ENCODE data around the gene TRIM29.

TRIM29 gene

DNA sequence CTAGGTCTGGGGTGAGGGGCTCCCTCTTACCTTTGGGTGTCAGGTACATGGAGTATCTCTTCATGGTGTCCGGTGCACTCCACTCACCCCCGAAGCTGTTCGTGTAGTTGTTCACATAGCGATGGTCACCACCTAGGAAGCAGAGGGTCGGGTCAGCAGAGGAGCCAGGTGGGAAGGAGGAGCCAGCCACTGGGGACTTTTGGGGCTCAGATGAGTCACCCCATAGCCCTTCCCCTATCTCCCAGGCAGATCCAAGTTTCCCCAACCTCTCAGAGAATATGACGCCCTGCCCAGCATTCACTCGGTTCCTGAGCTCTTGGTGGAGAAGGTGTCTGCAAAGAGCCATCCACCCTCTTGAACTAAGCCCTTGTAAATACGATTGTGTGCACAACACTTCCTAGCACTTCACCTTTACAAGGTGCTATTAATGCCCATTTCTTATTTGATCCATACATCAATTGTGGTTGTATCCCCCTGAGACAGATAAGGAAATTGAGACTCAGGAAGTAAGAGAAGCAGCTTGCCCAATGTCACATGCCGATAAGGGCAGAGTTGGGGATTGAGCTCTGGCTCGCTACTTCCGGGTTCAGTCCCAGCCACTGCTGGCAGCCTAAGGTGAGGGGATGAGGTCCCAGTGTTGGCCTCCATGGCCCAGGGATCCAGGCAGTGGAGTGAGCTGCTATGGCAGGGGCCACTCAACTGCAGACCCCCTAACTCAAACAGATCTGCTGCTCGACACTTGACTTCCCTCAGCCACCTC is 14.8 kb downstream of the TRIM29 start:
- DNase-seq: no peak

GRCh38 chr11:120121914-120122473 is 15.9 kb downstream of the TRIM29 start:
- DNase-seq: peak; percentile 87

DNA sequence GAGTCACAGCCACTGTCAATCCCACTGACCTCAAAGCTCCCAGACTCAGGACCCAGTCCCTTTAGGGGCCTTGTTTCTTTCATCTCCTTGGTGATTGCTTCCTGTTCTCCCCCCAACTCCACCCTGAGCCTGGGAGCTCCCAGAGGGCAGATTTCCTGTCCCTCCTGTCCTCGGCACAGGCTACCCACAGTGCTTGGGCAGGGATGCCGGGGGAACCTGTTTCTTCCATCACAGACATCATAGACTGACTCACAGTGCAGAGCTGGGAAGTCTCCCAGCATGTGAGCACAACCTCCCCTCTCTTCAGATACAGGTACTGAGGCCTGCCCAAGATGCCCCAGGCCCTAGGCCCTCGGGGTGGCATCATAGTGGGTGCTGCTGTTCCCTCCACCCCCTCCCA is 16.6 kb downstream of the TRIM29 start:
- peak; percentile 51 for DNase-seq

GRCh38 chr11:120120805-120121335 is 17.0 kb downstream of the TRIM29 start:
- no peak for DNase-seq

DNA sequence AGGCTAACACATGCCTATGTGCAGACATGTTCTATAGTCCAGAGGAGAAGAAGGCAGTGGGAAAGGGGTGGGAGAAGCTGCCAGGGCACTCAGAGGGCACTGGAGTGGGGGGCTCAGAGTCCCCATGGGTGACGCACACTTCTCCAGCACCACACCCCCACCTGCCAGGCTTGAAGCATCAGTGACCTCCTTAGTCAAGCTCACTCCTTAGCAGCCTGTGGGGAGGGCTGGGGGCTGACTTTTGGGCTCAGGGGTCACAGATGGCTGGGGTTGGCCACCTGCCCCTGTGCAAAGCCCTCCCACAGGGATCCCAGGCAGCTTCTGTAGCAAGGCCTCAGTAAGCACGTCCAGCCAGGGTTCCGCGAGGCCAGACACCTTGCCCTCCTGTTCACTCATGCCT is 18.8 kb downstream of the TRIM29 start:
- DNase-seq: no peak

DNA sequence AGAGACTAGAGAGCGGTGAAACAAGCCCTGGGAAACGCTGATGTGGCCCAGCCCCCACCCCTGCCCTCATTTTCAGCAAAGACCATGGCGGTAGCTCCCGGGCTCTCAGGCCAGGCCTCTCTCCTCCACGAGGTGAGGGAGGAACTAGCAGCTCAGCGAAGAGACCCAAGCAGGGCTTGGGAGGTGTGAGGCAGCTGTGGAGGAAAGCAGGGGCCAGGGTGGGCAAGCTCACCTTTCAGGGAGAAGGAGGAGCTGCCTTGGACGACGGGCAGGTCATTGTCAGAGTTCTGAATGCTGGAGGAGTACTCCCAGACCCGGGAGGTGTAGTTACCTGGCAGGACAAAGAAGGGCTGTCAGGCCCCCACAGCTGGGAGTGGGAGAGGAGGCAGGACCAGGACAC is 19.9 kb downstream of the TRIM29 start:
- no peak for DNase-seq

GRCh38 chr11:120116966-120117365 is 20.9 kb downstream of the TRIM29 start:
- DNase-seq: no peak

- no peak for DNase-seq
These were observed 22.5 kb downstream of the TRIM29 start for GRCh38 chr11:120115272-120116000.

- DNase-seq: no peak
These were observed 25.6 kb downstream of the TRIM29 start for GRCh38 chr11:120112174-120112796.

- no peak for DNase-seq
These were observed 28.4 kb downstream of the TRIM29 start for GRCh38 chr11:120109531-120109930.

DNA sequence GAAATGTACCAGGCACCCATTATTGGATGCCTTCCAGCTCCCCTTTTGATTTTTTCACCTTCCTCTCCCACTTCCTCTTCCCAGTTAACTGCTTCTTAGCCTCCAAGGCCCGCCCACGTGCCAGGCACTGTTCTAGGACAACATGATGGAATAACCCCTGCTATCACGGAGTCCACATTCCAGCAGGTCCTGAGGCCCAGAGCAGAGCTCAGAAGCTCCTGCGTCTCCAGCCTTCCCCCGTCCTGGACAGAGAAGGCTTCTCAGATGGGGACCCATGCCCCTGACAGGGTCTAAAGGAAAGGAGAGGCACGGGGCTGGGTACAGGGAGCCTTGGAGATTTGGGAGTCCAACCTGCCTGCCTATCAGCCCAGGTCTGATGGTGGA is 29.1 kb downstream of the TRIM29 start:
- DNase-seq: peak; percentile 34

DNA sequence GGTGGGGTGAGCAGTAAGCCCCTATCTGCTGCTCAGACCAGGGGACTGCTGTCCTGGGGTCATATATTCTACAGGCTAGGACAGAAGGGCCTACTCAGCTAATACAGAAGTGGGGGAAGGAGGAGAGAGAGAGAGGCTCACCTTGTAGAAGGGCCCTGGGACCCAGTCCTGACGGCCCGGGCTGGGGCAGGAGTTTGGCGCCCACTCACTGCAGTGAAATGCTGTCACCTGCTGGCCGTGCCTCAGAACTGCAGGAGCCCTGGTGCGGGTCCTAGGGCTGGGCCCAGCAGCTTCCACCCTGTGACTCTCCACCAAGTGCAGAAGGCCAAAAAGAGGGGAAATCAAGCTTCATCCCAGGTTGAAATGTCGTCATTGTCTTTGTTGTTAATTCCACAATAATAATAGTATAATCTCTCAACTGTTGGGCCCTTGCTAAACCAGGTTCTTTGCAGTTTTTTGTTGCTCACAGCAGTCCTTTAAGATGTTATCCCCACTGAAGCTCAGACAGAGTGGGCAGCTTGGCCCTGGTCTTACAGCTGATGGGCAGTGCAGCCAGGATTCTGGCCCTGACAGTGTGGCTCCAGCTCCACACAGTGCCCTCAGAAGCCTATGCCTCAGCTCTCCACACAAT is 29.6 kb downstream of the TRIM29 start:
- peak; percentile 33 for DNase-seq

- no peak for DNase-seq
These were observed 30.2 kb downstream of the TRIM29 start for GRCh38 chr11:120107692-120108091.

- DNase-seq: no peak
These were observed 31.4 kb downstream of the TRIM29 start for GRCh38 chr11:120106354-120107150.

- DNase-seq: no peak
These were observed 32.3 kb downstream of the TRIM29 start for GRCh38 chr11:120105576-120105975.

DNA sequence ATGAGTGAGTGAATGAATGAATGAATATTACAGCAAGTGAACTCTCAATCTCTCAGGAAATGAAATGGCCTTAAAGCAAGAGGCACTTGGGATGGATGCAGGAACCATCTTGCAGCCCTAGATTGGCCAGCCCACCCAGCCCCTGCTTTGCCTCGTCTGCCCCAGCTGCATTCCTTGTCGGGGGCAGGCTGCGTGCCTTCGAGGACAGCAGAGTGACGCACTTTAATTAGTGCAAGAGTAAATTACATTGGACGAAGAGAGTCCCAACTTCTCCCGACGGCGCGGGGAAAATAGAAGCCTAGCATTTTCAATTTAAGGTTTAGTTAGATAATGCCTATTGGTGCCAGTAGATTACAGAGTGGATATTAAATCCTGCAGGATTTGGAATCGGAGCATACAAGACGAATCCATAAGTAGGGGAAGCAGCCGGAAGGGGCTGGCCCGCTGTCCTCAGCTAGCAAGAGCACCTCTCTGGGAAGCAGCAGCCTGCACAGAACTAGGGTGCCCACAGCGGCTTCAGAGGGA is 33.8 kb downstream of the TRIM29 start:
- DNase-seq: no peak

DNA sequence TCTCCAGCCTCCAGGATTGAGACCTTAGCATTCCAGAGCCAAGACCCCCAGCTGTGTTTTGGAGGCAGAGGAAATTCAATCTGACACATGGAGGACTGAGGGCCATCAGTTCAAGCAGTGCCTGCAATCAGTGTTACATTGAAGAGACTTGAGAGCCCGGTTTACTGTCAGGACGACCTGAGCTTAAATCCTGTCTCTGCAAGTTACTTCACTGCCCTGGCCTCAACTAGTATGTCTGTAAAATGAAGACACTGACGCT is 35.1 kb downstream of the TRIM29 start:
- no peak for DNase-seq

- no peak for DNase-seq
These were observed 35.7 kb downstream of the TRIM29 start for GRCh38 chr11:120102050-120102863.

- DNase-seq: no peak
These were observed 39.4 kb downstream of the TRIM29 start for GRCh38 chr11:120098503-120099020.

GRCh38 chr11:120097721-120098385 is 40.1 kb downstream of the TRIM29 start:
- no peak for DNase-seq
